HG03521 (cell line): ENCODE results near the gene BRMS1.
"Not testable (repeated sequence)": the region's sequence is repeated elsewhere in the genome, so short reads cannot be mapped to it uniquely, and the experiment has no call there.

Source experiments
- ATAC-seq: cut with Tn5 transposase; IDR thresholded peaks from one replicate; pipeline ENCODE4 v1.9.1; 2021; ENCODE audit warnings: mild to moderate bottlenecking, moderate library complexity; ENCODE audit not compliant: unreplicated experiment

Gene BRMS1

GRCh38 chr11:66311965-66312548, 32.8 kb downstream of the BRMS1 start:
- peak; percentile 59 for ATAC-seq

GRCh38 chr11:66311470-66311964, 33.4 kb downstream of the BRMS1 start:
- no peak for ATAC-seq

- ATAC-seq, result not testable (repeated sequence)
Measured at GRCh38 chr11:66310803-66311440, 34.0 kb downstream of the BRMS1 start.

GRCh38 chr11:66310324-66310723, 34.6 kb downstream of the BRMS1 start:
- no peak for ATAC-seq

- ATAC-seq, result no peak
Measured at GRCh38 chr11:66309475-66309874, 35.4 kb downstream of the BRMS1 start.

GRCh38 chr11:66302656-66303055, 42.2 kb downstream of the BRMS1 start:
- ATAC-seq, result no peak

GRCh38 chr11:66299186-66299585, 45.7 kb downstream of the BRMS1 start:
- ATAC-seq, result no peak

GRCh38 chr11:66297610-66298009, 47.3 kb downstream of the BRMS1 start:
- ATAC-seq, result no peak

- no peak for ATAC-seq
Measured at GRCh38 chr11:66294626-66295620, 50.0 kb downstream of the BRMS1 start.

GRCh38 chr11:66293777-66294625, 50.9 kb downstream of the BRMS1 start:
- no peak for ATAC-seq

- ATAC-seq, result no peak
Measured at GRCh38 chr11:66293352-66293751, 51.6 kb downstream of the BRMS1 start.

- no peak for ATAC-seq
Measured at GRCh38 chr11:66292543-66293332, 52.2 kb downstream of the BRMS1 start.

GRCh38 chr11:66291706-66292542, 53.0 kb downstream of the BRMS1 start, which contains the start of gene TMEM151A:
TSS of gene TMEM151A (plus strand) at chr11:66291894. CDS start at chr11:66292014, 120 bp downstream.
- ATAC-seq, result no peak

- ATAC-seq, result no peak
Measured at GRCh38 chr11:66291303-66291705, 53.6 kb downstream of the BRMS1 start.

- ATAC-seq, result no peak
Measured at GRCh38 chr11:66290330-66290621, 54.6 kb downstream of the BRMS1 start.

- peak; percentile 34 for ATAC-seq
Measured at GRCh38 chr11:66289548-66290329, 55.2 kb downstream of the BRMS1 start.

GRCh38 chr11:66288671-66289547, 56.0 kb downstream of the BRMS1 start, which contains the start of gene YIF1A:
TSS of gene YIF1A (minus strand) at chr11:66289143. CDS start at chr11:66288985, 158 bp downstream.
- peak; percentile 88 for ATAC-seq
